ENCODE measurements around the gene MED15. TPM values are rescaled to one million over a fixed set of nuclear protein-coding genes. Genes with fewer than 3 reads are reported as not detected.

Gene MED15
- total RNA-seq, 3 donors from 2014 or later, result 36.6 to 53.1 (median 52.3) TPM

- no peaks in the 10 kb centered on the region for H3K9me3 ChIP-seq
- TF ChIP-seq POLR2AphosphoS5 (IDR thresholded peaks at IDR 0.05) (no peak), POLR2A (IDR thresholded peaks at IDR 0.05) (no peak)
- TF ChIP-seq, protein P1, sequence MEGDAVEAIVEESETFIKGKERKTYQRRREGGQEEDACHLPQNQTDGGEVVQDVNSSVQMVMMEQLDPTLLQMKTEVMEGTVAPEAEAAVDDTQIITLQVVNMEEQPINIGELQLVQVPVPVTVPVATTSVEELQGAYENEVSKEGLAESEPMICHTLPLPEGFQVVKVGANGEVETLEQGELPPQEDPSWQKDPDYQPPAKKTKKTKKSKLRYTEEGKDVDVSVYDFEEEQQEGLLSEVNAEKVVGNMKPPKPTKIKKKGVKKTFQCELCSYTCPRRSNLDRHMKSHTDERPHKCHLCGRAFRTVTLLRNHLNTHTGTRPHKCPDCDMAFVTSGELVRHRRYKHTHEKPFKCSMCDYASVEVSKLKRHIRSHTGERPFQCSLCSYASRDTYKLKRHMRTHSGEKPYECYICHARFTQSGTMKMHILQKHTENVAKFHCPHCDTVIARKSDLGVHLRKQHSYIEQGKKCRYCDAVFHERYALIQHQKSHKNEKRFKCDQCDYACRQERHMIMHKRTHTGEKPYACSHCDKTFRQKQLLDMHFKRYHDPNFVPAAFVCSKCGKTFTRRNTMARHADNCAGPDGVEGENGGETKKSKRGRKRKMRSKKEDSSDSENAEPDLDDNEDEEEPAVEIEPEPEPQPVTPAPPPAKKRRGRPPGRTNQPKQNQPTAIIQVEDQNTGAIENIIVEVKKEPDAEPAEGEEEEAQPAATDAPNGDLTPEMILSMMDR (IDR thresholded peaks at IDR 0.05), result no peak
- peak overlapping the region; percentile 69 to 79 for H3K27ac ChIP-seq
- no peak for DNase-seq (ENCODE audit: low spot score in 2 of 2)
- no peaks in the 10 kb centered on the region for H3K36me3 ChIP-seq
- intact Hi-C loops (cut with DNase I; ENCODE audit: low total_unique reads), result no loop called here
- peaks cover 13 to 27% of the 10 kb centered on the region in 2 donors for H3K4me1 ChIP-seq
- no peak overlapping the region for H3K4me3 ChIP-seq
- no peaks in the 10 kb centered on the region for H3K27me3 ChIP-seq
Observed at GRCh38 chr22:20532256-20532993, 25.0 kb downstream of the MED15 start.

GRCh38 chr22:20533095-20533878 is 25.9 kb downstream of the MED15 start:
- no peak for DNase-seq (ENCODE audit: low spot score in 2 of 2)

DNA sequence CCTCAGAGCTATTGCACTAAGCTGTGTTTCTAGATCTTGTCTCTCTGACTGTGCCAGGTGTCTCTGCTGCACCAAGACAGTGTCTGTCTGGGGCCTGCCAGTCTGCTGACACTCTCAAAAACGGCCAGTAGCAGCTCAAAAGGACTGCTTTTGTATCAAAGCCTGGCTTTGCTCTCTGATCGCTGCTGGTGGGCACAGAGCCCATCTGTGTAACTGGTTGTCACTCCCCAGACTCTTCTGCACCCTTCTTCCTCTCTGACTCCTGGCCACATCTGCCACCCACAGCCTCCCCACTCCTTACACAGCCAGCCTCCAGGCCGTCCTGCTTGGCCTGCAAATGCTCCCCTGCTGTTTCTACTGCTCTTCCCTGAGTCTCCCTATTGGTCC is 26.5 kb downstream of the MED15 start:
- Histone ChIP-seq H3K27me3 (no peaks in the 10 kb centered on the region), H3K36me3 (no peaks in the 10 kb centered on the region), H3K27ac (peak overlapping the region; percentile 69 to 79), H3K9me3 (no peaks in the 10 kb centered on the region), H3K4me3 (no peak overlapping the region), H3K4me1 (peaks cover 13 to 27% of the 10 kb centered on the region in 2 donors)
- intact Hi-C loops (cut with DNase I; ENCODE audit: low total_unique reads), result no loop called here
- no peak for TF ChIP-seq POLR2A (IDR thresholded peaks at IDR 0.05)
- no peak for TF ChIP-seq POLR2AphosphoS5 (IDR thresholded peaks at IDR 0.05)
- TF ChIP-seq, protein P1 (IDR thresholded peaks at IDR 0.05), result no peak
- no peak for DNase-seq (ENCODE audit: low spot score in 2 of 2)

More at GRCh38 chr22:20533095-20533878, 25.9 kb downstream of the MED15 start:
- H3K4me3 ChIP-seq, result no peak overlapping the region
- peak overlapping the region; percentile 69 to 79 for H3K27ac ChIP-seq
- intact Hi-C loops (cut with DNase I; ENCODE audit: low total_unique reads), result no loop called here
- TF ChIP-seq, protein P1 (IDR thresholded peaks at IDR 0.05), result no peak
- no peak for TF ChIP-seq POLR2AphosphoS5 (IDR thresholded peaks at IDR 0.05)
- TF ChIP-seq POLR2A (IDR thresholded peaks at IDR 0.05), result no peak
- H3K4me1 ChIP-seq, result peaks cover 13 to 27% of the 10 kb centered on the region in 2 donors
- H3K27me3 ChIP-seq, result no peaks in the 10 kb centered on the region
- H3K9me3 ChIP-seq, result no peaks in the 10 kb centered on the region
- no peaks in the 10 kb centered on the region for H3K36me3 ChIP-seq

GRCh38 chr22:20536590-20537324 is 29.3 kb downstream of the MED15 start:
- Histone ChIP-seq H3K36me3 (no peaks in the 10 kb centered on the region), H3K4me3 (no peak overlapping the region), H3K27me3 (no peaks in the 10 kb centered on the region), H3K9me3 (no peaks in the 10 kb centered on the region), H3K27ac (peak overlapping the region in 1 of 2 donors; percentile 25), H3K4me1 (peaks cover 2 to 7% of the 10 kb centered on the region in 2 donors)
- TF ChIP-seq POLR2AphosphoS5 (IDR thresholded peaks at IDR 0.05) (no peak), POLR2A (IDR thresholded peaks at IDR 0.05) (no peak)
- TF ChIP-seq, protein P1 (IDR thresholded peaks at IDR 0.05), result no peak
- no peak for DNase-seq (ENCODE audit: low spot score in 2 of 2)
- intact Hi-C loops (cut with DNase I; ENCODE audit: low total_unique reads), result no loop called here
